ENCODE data around the gene CNTNAP2.

Gene CNTNAP2

DNA sequence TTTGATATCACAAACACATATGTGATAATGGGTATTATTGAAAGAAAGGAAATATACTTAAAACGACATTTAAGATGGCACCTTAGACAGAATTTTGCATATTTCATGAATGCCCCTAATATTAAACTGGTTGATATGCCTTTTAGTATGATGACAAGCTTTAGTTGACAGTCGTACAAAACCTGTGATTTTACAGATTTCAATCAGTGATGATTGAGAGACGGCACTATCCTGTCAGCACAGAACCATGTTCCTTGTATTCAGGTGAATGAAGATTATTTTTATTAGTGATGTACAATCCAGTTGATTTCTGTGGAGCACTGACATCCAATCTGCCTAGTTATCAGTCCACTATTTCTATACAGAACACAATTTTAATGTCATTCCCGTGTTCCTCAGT is 333.0 kb downstream of the CNTNAP2 start:
- DNase-seq = no peak

DNA sequence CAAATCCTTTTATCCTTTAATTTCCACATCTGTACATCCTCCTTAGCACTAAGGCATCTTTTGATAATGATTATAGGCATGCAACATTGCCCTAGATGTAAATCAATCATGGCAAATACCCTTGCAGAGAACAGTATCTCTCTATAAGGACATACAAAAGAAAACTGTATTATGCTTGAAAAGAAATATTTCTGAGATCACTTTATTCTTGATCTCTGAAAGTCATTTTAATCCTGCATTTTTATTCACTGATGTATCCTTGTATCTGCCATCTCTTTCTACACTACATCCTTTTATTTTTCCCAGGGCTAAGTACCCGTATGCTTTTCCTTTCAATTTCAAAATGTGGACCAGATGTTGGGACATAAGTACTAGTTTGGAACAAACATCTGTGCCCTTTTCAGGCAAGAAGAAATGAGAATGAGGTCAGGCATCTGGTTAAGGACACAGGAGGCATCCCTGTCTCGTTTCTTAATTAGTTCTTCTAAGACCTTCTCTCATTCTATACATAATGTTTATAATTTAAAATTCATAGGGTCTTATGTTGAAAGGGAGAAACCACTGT is 338.6 kb downstream of the CNTNAP2 start:
- no peak for DNase-seq

DNA sequence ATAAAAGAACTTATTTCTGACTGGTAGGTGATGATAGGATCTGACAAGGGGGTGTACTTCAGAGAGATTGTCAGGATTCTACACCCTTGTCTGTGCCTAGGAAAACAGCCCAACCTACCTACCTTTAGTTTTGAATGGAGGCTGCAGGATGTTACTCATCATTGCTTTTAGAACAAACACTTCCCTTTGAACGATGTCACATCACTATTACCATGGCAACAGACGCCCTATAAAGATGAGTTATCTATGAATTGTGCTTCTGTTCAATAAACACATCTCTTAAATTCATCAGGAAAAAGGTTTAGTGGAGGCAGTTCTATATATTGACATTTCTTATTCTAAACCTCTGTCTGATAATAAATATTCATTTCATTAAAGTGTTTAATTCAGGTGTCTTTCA is 362.4 kb downstream of the CNTNAP2 start:
- DNase-seq = no peak

DNA sequence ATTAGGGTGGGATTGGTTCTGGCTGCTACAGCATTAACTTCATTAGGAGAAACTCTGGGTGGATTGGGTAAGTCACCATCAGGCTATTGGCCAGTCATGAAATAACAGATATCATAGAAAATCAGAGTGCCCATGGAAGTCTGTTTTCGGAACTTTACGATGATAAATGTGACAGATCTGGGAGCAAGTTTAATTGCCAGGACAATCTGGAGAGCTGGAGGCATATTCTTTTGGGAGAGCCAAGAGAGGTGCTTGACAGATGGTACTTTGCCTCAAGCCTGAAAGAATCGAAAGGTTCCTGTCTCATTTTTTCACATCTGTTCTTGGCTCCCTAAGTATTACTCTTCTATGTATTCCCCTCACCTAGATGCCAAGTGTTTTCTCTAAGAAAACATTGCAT is 369.9 kb downstream of the CNTNAP2 start:
- DNase-seq = no peak

DNA sequence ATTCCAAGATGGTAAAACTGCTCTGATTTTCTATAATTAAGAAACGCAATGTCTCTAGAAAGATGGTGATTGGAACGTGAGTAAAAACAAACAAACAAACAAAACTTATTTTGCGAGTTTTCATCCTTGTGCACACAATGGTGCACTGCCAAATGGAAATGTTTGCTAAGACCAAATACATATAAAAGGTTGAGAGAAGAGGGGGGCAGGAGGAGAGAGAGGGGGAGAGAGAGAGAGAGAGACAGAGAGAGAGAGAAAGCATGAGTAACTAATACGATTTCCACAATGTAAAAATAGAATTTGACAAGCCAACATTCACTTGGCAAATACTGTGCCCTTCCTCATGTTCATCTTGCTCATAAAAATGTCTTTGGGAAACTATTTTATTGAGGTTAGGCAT is 375.4 kb downstream of the CNTNAP2 start:
- DNase-seq = no peak

DNA sequence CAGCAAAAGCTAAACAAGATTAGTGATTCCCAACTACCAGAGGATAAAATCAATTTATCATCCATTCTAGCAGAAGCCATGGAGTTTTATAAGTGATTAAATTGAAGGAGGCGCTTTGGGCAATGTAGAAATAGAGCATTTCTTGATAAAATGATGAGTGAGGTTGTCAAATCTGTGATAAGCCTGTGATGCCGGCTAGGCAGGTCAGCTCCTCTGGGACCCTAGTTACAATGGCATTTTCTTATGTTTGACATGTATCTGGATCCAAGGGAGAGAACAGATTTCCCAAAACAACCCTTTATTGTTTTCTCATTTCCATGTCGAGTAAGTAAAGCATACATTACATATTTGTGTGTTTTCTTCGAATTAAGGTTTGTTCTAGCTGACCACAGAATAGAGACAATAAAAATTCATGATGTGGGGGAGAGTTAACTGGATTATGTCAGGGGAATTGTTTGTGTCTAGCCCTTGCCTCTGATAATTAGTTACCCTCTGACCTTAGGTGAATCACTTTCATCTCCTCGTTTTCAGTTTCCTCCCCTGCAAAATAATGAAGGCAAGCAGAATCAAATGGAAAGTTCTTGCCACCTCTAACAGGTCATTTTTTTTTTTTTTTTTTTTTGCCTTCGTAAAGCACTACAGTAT is 378.5 kb downstream of the CNTNAP2 start:
- no peak for DNase-seq

DNA sequence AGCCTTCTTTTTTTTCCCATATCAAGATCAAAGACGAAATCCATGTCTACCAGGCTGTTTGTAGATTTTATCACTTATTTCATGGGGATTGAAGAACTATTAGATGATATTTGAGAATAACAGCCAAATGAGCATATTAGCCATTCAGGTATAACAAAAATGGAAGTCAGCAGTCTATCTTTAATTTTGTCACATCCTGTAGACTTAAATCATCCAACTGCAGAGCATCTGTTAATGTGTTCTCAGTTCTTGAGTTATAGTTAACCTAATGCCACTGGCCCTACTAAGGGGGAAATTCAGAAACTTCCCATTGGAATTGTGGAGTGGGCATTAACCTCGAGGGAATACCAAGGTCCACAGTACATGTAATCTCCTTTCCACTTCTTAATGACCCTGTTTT is 380.1 kb downstream of the CNTNAP2 start:
- DNase-seq = no peak

DNA sequence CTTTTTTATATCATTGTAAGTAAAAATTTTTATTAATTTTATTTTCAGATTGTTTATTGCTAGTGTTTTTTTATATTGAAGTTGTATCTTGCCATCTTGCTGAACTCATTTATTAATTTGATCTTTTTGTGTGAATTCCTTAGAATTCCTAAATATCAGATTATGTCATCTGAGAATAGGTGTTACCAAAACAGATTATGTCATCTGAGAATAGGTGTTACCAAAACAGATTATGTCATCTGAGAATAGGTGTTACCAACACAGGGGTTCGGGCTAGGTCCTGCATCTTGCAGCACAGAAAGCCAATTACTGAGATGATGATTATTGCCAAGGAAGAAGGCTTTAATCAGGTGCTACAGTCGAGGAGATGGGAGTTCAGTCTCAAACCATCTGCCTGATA is 383.4 kb downstream of the CNTNAP2 start:
- DNase-seq = no peak

DNA sequence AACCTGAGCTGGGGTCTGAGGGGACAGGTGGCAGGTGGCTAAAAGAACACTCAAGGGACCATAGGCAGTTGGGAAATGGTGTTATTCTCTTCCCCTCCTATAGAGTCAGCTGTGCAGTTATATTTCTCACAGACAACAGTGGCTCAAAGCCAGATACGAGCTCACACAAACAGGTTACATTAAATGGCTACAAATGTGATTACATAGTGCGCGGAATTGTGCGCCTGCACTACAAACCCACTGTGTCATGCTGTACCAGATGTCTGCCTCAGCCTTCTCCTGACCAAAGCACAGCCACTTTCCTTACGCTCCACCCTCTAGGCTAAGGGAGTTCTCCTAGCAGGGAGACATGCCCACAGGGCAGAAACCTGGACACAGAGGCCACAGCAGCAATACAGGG is 387.2 kb downstream of the CNTNAP2 start:
- DNase-seq = no peak

DNA sequence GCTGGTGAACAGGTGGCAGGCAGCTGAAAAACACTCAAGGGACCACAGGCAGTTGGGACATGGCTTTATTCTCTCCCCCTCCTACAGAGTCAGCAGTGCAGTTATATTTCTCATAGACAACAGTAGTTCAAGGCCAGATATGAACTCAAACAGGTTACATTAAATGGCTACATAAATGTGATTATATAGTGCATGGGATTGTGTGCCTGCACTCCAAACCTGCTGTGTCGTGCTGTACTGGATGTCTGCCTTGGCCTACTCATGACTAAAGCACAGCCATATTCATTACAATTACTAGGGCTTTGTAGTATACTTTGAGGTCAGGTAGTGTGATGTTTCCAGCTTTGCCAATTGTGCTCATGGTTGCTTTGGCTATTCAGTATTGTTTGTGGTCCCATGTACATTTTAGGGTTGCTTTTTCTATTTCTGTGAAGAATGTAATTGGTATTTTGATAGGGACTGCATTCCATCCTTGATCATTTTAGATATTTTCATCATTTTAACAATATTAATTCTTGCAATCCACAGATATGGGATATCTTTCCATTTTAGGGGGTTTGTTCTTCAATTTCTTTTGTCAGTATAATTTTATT is 393.6 kb downstream of the CNTNAP2 start:
- no peak for DNase-seq

DNA sequence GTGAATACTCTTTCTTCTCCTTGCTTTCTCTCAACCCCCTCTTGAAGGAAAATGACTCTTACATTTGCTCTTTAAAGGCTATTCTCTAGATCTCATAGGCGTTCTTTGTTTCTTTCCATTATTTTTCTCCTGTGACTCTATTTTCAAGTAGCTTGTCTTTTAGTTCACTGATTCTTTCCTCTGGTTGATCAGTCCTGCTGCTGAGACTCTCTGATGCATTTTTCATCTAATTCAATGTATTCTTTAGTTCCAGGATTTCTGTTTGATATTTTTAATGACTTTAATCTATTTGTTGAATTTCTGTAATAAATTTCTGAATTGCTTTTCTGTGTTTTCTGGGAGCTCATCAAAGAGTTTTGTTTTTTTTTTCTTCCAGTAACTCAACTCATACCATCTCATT is 397.7 kb downstream of the CNTNAP2 start:
- DNase-seq = no peak

DNA sequence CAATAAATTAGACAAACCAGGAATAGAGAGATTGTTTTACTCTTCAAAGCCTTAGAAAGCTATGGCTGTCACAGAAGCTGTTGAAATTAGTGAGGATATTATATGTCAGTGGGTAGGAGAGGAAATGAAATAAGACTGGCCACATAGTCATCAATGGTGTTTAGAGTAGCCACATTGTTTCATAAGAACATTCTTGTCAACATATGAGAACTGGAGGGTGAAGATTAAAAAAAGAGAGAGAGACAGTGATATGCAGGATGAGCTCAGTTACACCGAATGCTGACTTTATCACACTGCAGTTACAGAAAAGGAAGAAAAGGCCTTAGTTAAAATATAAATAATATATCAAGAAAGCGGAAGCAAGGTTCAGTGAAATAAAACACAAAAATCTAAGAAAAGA is 412.0 kb downstream of the CNTNAP2 start:
- DNase-seq = no peak

DNA sequence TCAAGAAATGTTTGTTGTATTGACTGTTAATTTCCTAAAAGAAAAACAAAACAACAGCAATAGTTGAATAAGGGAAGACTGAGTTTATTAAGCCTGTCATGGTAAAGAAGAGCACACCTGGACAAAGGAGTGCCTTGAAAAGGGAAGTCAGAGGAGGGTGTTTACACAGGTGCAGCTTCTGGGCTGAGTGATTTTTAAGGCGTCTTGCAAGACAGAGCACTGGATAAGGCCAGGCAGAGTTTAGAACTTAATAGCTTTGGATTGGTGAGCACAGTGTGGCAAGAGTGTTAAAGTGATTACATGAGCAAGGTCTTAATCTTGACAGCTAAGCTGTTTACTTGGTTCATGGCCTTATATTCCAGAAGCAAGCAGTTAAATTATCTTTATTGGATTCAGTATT is 423.2 kb downstream of the CNTNAP2 start:
- DNase-seq = no peak

DNA sequence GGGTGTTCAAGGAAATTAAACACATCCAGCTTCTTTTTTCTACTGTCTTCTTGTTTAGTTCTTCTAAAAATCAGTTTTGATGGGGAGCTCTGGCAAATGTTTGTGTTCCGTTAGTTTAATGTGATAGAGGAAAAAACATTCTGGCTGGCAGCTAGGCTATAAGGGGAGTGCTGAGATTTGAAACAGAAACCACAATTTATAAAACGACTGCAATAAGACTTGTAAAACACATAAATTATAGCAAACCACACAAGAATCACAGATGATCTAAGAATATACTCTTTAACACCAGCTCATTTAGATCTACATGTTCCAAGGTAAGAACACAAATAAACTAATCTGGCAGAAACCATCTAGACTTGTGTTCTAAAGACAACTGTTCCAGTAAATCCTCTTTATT is 425.5 kb downstream of the CNTNAP2 start:
- no peak for DNase-seq

DNA sequence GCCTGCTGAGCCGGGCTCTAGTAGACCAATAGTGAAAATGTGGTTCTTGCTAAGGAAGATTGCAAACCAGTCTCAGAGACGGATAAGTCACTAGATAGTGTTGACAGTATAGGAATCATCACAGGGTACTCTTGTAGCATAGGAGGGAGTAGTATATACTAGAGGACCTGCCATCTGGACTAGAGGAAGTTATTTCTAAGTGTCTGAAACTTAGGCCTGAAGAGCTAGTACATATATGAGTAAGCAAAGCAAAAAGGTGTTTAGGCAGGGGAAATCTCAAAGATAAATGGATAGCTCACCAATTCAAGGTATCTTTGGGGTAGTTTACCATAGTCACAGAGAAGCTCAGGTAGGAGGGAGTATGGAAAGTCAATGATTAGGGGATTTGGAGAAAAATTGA is 428.1 kb downstream of the CNTNAP2 start:
- DNase-seq = no peak

DNA sequence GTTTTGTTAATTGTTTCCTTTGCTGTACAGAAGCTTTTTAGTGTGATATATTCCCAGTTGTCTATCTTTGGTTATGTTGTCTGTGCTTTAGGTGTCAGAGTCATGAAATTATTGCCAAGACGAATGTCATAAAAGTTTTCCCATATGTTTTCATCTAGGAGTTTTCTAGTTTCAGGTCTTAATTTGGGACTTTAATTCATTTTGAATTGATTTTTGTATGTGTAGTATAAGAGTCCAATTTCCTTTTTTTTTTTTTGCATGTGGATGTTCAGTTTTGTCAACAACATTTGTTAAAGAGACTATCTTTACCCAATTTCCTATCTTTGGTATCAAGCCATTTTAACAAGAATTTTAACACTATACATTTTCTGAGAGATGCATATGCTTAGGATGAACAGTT is 432.2 kb downstream of the CNTNAP2 start:
- no peak for DNase-seq

DNA sequence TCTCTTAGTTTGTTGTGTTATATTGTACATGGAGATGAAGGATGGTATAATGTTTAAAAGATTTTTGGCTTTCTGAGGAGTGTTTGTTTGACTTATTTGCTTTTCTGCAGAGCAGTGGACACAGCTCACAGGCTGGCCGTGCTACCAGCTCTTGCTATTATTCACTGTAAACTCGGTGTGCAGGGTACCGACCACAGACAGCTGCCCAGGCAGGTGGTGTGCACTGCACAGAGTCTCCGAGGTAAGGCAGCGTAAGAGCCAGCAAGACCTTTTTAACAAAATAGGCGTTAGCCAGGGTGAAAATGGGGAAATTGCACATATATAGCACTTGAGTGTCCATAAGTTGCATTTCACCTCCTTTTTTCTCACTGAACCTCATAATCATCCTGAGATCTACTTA is 438.0 kb downstream of the CNTNAP2 start:
- DNase-seq = no peak

DNA sequence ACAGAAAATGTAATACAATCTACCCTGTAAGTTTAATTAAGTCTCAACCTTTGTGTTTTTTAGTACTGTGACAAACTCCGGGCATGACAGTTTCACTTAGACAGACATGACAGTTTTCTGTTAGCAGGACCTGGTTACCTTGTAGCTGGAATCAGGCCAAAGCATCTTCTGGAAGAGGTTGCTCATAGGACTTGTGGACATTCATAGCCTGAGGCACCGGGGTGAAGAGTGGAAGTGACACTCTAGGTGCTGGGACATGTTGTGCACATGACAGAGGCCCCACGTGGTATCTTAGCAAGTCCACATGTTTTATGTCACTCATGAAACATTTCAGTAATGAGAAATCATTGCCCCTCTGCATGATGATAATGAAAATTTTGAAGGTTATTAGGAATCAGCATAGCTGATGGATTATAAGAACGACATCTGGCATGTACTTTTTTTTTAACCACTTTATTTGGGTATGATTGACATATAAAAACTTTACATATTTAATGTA is 441.4 kb downstream of the CNTNAP2 start:
- no peak for DNase-seq

DNA sequence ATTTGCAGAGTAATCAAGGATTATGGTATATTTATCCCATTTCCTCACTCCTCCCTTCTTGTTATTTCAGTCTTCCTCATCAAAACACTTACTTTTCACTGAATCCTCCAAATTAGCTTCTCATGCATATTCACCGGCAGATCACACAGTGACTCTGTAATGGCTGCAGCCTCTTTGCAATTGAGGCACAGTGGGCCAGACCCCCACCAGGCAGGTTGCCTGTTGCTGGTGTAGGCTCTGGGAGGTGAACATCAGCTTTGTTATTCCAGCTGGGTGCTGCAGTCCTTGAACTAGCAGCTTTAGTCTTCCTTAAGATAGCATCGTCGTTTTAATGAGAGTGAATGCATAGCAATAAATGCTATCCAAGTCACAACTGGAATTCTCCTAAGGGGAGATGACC is 449.3 kb downstream of the CNTNAP2 start:
- no peak for DNase-seq

DNA sequence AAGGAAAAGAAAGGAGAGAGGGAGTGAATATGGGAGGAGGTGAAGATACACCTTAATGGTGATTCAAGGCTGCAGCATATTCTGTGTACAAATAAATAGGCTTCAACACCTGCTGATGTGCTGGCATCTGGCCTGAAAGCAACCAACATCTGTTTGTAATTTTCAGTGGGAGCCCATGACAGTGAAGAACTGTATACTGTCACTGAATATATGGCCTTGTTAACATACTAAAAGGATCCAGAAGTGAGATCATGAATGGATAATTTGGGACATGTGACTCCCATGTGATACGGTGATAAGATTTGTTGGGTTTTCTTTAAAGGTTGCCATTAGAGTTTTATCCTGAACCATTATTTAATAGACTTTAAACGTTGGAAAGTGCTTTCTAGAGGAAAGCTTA is 459.3 kb downstream of the CNTNAP2 start:
- no peak for DNase-seq

DNA sequence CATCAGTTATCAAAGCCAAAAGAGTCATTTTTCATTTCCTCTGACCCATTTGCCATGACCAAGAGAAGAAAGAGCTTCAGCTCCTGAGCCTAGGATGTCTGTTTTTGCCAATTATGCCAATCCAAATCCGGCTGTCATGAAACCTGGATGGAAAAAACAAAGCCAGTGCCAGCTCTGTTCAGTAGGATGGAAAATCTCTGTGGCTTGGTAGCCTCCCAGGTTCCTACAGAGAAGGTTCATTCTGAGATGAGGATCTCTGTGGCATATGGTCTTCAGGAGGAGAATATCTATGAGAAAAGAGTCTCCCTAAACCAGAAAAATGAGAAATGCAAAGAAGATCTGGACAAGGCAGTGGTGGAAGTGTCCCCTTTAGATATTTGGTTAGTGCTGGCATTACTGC is 475.4 kb downstream of the CNTNAP2 start:
- no peak for DNase-seq

DNA sequence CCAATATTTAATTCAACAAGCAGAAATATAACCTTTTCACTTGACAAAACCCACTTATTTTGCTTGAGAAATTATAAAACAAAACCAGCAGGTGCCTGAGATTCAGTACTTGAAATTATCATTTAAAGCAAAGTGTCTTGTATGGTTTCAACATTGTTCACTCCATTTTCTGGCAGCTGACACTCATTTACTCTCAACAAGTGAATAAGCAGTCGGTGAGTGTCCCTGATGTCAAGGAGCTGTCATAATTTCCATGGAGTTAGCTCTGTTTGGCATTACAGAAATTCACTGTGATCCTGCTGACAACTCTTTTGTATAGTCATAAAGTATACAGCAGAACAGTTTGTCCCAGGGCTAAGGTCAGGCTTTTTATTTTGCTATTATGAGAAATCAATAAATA is 490.0 kb downstream of the CNTNAP2 start:
- DNase-seq = no peak

DNA sequence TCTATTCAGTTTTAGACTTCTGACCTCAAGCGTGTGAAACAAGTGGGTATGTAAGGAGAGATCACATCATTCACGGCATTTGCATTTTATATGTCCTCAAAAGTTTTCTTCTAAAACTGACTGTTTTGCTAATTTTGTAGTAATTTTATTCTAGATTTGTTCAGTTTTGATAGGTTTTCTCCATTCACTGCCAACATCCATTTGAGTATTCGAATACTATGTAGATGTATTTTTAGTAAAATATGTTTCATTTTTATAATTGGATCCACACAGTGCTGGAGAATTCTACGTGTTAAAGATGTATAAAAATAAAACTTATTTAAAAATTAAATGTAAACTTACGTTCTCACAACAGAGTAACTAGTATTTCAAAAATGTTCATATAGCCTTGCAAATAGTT is 503.0 kb downstream of the CNTNAP2 start:
- DNase-seq = no peak

DNA sequence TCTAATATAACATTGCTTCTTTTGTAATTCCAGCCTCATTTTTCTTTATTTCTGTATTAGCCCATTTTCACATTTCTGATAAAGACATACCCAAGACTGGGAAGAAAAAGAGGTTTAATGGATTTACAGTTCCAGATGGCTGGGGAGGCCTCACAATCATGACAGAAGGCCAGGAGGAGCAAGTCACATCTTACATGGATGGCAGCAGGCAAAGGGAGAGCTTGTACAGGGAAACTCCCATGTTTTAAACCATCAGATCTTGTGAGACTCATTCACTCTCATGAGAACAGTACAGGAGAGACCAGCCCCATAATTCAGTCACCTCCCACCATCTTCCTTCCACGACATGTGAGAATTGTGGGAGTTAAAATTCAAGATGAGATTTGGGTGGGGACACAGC is 510.3 kb downstream of the CNTNAP2 start:
- no peak for DNase-seq

Data from NCI-H526 treated with DMSO at 0.1 percent for 48 hours (cell line).